IPS-15b (cell line): ENCODE measurements around the gene PBX3.

Source experiments
- H3K27me3 ChIP-seq: one replicate; pipeline ENCODE4 v1.6.1; 2013; ENCODE audit warnings: low read length; ENCODE audit not compliant: control insufficient read depth, insufficient read depth
- H3K36me3 ChIP-seq: one replicate; pipeline ENCODE4 v1.6.1; 2013; ENCODE audit warnings: low read length; ENCODE audit not compliant: control insufficient read depth, insufficient read depth
- H3K4me1 ChIP-seq: one replicate; pipeline ENCODE4 v1.6.1; 2013; ENCODE audit warnings: mild to moderate bottlenecking, low read length; ENCODE audit not compliant: control insufficient read depth, insufficient read depth
- H3K4me3 ChIP-seq: one replicate; pipeline ENCODE4 v1.5.1; 2013; ENCODE audit warnings: low read depth, low read length
- H3K9ac ChIP-seq: one replicate; pipeline ENCODE4 v1.6.1; 2013; ENCODE audit warnings: low read depth, mild to moderate bottlenecking, low read length
- H3K9me3 ChIP-seq: one replicate; pipeline ENCODE4 v1.6.1; 2013; ENCODE audit warnings: mild to moderate bottlenecking, low read length; ENCODE audit not compliant: control insufficient read depth, insufficient read depth

PBX3 gene

GRCh38 chr9:125749951-125750626, 2.9 kb downstream of the PBX3 start:
- Histone ChIP-seq H3K27me3 (peaks cover 4% of the 10 kb centered on the region), H3K4me1 (peaks cover 32% of the 10 kb centered on the region), H3K36me3 (no peaks in the 10 kb centered on the region), H3K4me3 (peak overlapping the region; percentile 72), H3K9me3 (no peaks in the 10 kb centered on the region), H3K9ac (no peak overlapping the region)

GRCh38 chr9:125750627-125751011, 3.4 kb downstream of the PBX3 start:
- Histone ChIP-seq H3K9ac (no peak overlapping the region), H3K4me1 (peaks cover 35% of the 10 kb centered on the region), H3K4me3 (peak overlapping the region; percentile 72), H3K9me3 (no peaks in the 10 kb centered on the region), H3K27me3 (no peaks in the 10 kb centered on the region), H3K36me3 (no peaks in the 10 kb centered on the region)

- Histone ChIP-seq H3K4me1 (peaks cover 49% of the 10 kb centered on the region), H3K36me3 (no peaks in the 10 kb centered on the region), H3K27me3 (no peaks in the 10 kb centered on the region), H3K9me3 (no peaks in the 10 kb centered on the region), H3K9ac (no peak overlapping the region), H3K4me3 (peak overlapping the region; percentile 8)
Measured at GRCh38 chr9:125752070-125752628, 5.0 kb downstream of the PBX3 start.

GRCh38 chr9:125754096-125754495, 6.9 kb downstream of the PBX3 start:
- no peaks in the 10 kb centered on the region for H3K9me3 ChIP-seq
- H3K9ac ChIP-seq: no peak overlapping the region
- peaks cover 67% of the 10 kb centered on the region for H3K4me1 ChIP-seq
- no peak overlapping the region for H3K4me3 ChIP-seq
- H3K36me3 ChIP-seq: no peaks in the 10 kb centered on the region
- no peaks in the 10 kb centered on the region for H3K27me3 ChIP-seq

GRCh38 chr9:125755340-125755739, 8.2 kb downstream of the PBX3 start:
- Histone ChIP-seq H3K4me1 (peaks cover 65% of the 10 kb centered on the region), H3K9ac (no peak overlapping the region), H3K4me3 (no peak overlapping the region), H3K9me3 (no peaks in the 10 kb centered on the region), H3K36me3 (no peaks in the 10 kb centered on the region), H3K27me3 (no peaks in the 10 kb centered on the region)

GRCh38 chr9:125756518-125756917, 9.3 kb downstream of the PBX3 start:
- Histone ChIP-seq H3K9me3 (no peaks in the 10 kb centered on the region), H3K4me3 (no peak overlapping the region), H3K4me1 (peaks cover 73% of the 10 kb centered on the region), H3K27me3 (no peaks in the 10 kb centered on the region), H3K9ac (no peak overlapping the region), H3K36me3 (no peaks in the 10 kb centered on the region)

- Histone ChIP-seq H3K27me3 (no peaks in the 10 kb centered on the region), H3K9ac (no peak overlapping the region), H3K36me3 (no peaks in the 10 kb centered on the region), H3K4me3 (no peak overlapping the region), H3K4me1 (peaks cover 72% of the 10 kb centered on the region), H3K9me3 (no peaks in the 10 kb centered on the region)
Measured at GRCh38 chr9:125757834-125758233, 10.7 kb downstream of the PBX3 start.

- peaks cover 80% of the 10 kb centered on the region for H3K4me1 ChIP-seq
- no peaks in the 10 kb centered on the region for H3K36me3 ChIP-seq
- H3K4me3 ChIP-seq: peak overlapping the region; percentile 31
Measured at GRCh38 chr9:125758986-125759763, 12.0 kb downstream of the PBX3 start.

GRCh38 chr9:125759764-125760129, 12.6 kb downstream of the PBX3 start:
- Histone ChIP-seq H3K9me3 (no peaks in the 10 kb centered on the region), H3K36me3 (no peaks in the 10 kb centered on the region), H3K4me3 (peak overlapping the region; percentile 31), H3K9ac (no peak overlapping the region), H3K4me1 (peaks cover 81% of the 10 kb centered on the region), H3K27me3 (no peaks in the 10 kb centered on the region)

More at GRCh38 chr9:125758986-125759763, 12.0 kb downstream of the PBX3 start:
- Histone ChIP-seq H3K9me3 (no peaks in the 10 kb centered on the region), H3K9ac (no peak overlapping the region), H3K27me3 (no peaks in the 10 kb centered on the region)

GRCh38 chr9:125760537-125760936, 13.4 kb downstream of the PBX3 start:
- Histone ChIP-seq H3K4me3 (peak overlapping the region; percentile 31), H3K9me3 (no peaks in the 10 kb centered on the region), H3K36me3 (no peaks in the 10 kb centered on the region), H3K4me1 (peaks cover 75% of the 10 kb centered on the region), H3K27me3 (no peaks in the 10 kb centered on the region), H3K9ac (no peak overlapping the region)

GRCh38 chr9:125761676-125762450, 14.7 kb downstream of the PBX3 start:
- no peaks in the 10 kb centered on the region for H3K36me3 ChIP-seq
- no peak overlapping the region for H3K9ac ChIP-seq
- peaks cover 62% of the 10 kb centered on the region for H3K4me1 ChIP-seq
- H3K4me3 ChIP-seq: no peak overlapping the region
- H3K27me3 ChIP-seq: no peaks in the 10 kb centered on the region
- no peaks in the 10 kb centered on the region for H3K9me3 ChIP-seq
